GM23338 (cell line): ENCODE results near the gene CD69. TPM values are rescaled to one million over a fixed set of nuclear protein-coding genes. Genes with fewer than 3 reads are reported as not detected.

Source experiments
- ATAC-seq: fragments of 200-7000 bp; cut with Tn5 transposase; 3 replicates; pipeline ENCODE4 v1.9.1; 2020
- DNase-seq: peaks from one replicate; pipeline ENCODE4 v3.0.0-alpha.2; 2015; ENCODE audit warnings: low spot score
- H2AFZ ChIP-seq: fragments of 200-600 bp; sonication (generic); 2 replicates; pipeline ENCODE4 v1.8.0; 2016; ENCODE audit warnings: antibody characterized with exemption, mild to moderate bottlenecking, moderate library complexity
- H3F3A ChIP-seq: fragments of 200-600 bp; sonication (generic); replicated peaks from 2 replicates; pipeline ENCODE4 v1.8.0; 2017; ENCODE audit warnings: antibody characterized with exemption, mixed run types, low read depth
- H3K27ac ChIP-seq: fragments of 200-600 bp; sonication (generic); 2 replicates; pipeline ENCODE4 v1.6.1; 2016; ENCODE audit warnings: low read depth
- H3K27me3 ChIP-seq: fragments of 200-600 bp; sonication (generic); 2 replicates; pipeline ENCODE4 v1.8.0; 2016; ENCODE audit warnings: mild to moderate bottlenecking, mixed run types, moderate library complexity; ENCODE audit not compliant: insufficient read depth
- H3K36me3 ChIP-seq: fragments of 200-600 bp; sonication (generic); 2 replicates; pipeline ENCODE4 v1.8.0; 2016; ENCODE audit warnings: mild to moderate bottlenecking; ENCODE audit not compliant: insufficient read depth
- H3K4me1 ChIP-seq: fragments of 200-600 bp; sonication (generic); 2 replicates; pipeline ENCODE4 v1.8.0; 2016; ENCODE audit warnings: mild to moderate bottlenecking, moderate library complexity; ENCODE audit not compliant: insufficient read depth
- H3K4me2 ChIP-seq: fragments of 200-600 bp; sonication (generic); 2 replicates; pipeline ENCODE4 v1.7.1; 2017; ENCODE audit warnings: mixed run types
- H3K4me3 ChIP-seq: fragments of 200-600 bp; sonication (generic); 2 replicates; pipeline ENCODE4 v1.6.1; 2016; ENCODE audit warnings: mixed run types
- H3K79me2 ChIP-seq: fragments of 200-600 bp; sonication (generic); replicated peaks from 2 replicates; pipeline ENCODE4 v1.8.0; 2017; ENCODE audit warnings: mild to moderate bottlenecking; ENCODE audit not compliant: insufficient read depth
- H3K9me2 ChIP-seq: fragments of 200-600 bp; sonication (generic); 2 replicates; pipeline ENCODE4 v1.8.0; 2017; ENCODE audit not compliant: insufficient read depth
- H4K20me1 ChIP-seq: fragments of 200-600 bp; sonication (generic); replicated peaks from 2 replicates; pipeline ENCODE4 v1.8.0; 2017; ENCODE audit warnings: mild to moderate bottlenecking; ENCODE audit not compliant: insufficient read depth
- H3K27ac Mint-ChIP-seq: 2 replicates; pipeline ENCODE4 v1.8.0; 2020; ENCODE audit warnings: inconsistent platforms, mild to moderate bottlenecking, moderate library complexity, mixed read lengths
- H3K27me3 Mint-ChIP-seq: 3 replicates; pipeline ENCODE4 v1.8.0; 2022; ENCODE audit warnings: low read depth, mild to moderate bottlenecking, moderate library complexity, mixed read lengths, inconsistent platforms; ENCODE audit not compliant: insufficient read depth, poor library complexity
- H3K36me3 Mint-ChIP-seq: 3 replicates; pipeline ENCODE4 v1.8.0; 2021; ENCODE audit warnings: low read depth, mild to moderate bottlenecking, inconsistent platforms, moderate library complexity, mixed read lengths
- H3K4me1 Mint-ChIP-seq: 3 replicates; pipeline ENCODE4 v1.8.0; 2020; ENCODE audit warnings: mild to moderate bottlenecking, inconsistent platforms, mixed read lengths
- H3K4me3 Mint-ChIP-seq: 3 replicates; pipeline ENCODE4 v1.8.0; 2021; ENCODE audit warnings: moderate library complexity, mild to moderate bottlenecking, inconsistent platforms, mixed read lengths
- H3K9me3 Mint-ChIP-seq: 3 replicates; pipeline ENCODE4 v1.8.0; 2020; ENCODE audit warnings: moderate library complexity, mild to moderate bottlenecking, inconsistent platforms, mixed read lengths
- CREB1 ChIP-seq: fragments of 250-450 bp; sonication (Bioruptor Pico); IDR thresholded peaks from 2 replicates; pipeline ENCODE4 v1.5.0; 2020; ENCODE audit warnings: low read depth, mild to moderate bottlenecking, moderate library complexity
- EZH2 ChIP-seq: fragments of 200-600 bp; sonication (generic); IDR thresholded peaks from one replicate; pipeline ENCODE4 v1.8.0; 2017; ENCODE audit warnings: antibody characterized with exemption, mild to moderate bottlenecking, low read depth; ENCODE audit not compliant: unreplicated experiment
- EZH2phosphoT487 ChIP-seq: fragments of 200-600 bp; sonication (generic); IDR thresholded peaks from one replicate; pipeline ENCODE4 v1.8.1; 2018; ENCODE audit warnings: antibody characterized with exemption; ENCODE audit not compliant: unreplicated experiment
- JUNB ChIP-seq: IDR thresholded peaks from one replicate; pipeline ENCODE4 v1.6.1; 2016; ENCODE audit warnings: antibody characterized with exemption; ENCODE audit not compliant: unreplicated experiment
- NANOG ChIP-seq: IDR thresholded peaks from 2 replicates; pipeline ENCODE4 v1.6.1; 2016; ENCODE audit warnings: antibody characterized with exemption, borderline replicate concordance
- POLR2AphosphoS5 ChIP-seq: IDR thresholded peaks from 2 replicates; pipeline ENCODE4 v1.6.1; 2016; ENCODE audit warnings: antibody characterized with exemption, low read depth
- STAT1 ChIP-seq: IDR thresholded peaks from one replicate; pipeline ENCODE4 v1.6.1; 2016; ENCODE audit warnings: antibody characterized with exemption; ENCODE audit not compliant: unreplicated experiment
- ZNF331 ChIP-seq: fragments of 250-450 bp; sonication (Bioruptor Pico); IDR thresholded peaks from 2 replicates; pipeline ENCODE4 v1.5.0; 2020; ENCODE audit warnings: low read depth, mild to moderate bottlenecking, moderate library complexity
- polyA plus RNA-seq: library from polyadenylated mRNA; unstranded; fragments of >200 nt; fragmentation: Nextera tagmentation; extraction: Ambion mirVana; gene quantifications from 2 replicates; pipeline ENCODE4 v1.2.1, GENCODE V29; 2016
- total RNA-seq: library from RNA; depleted of rRNA; stranded (reverse); fragments of >200 nt; shearing (Covaris generic); gene quantifications from 2 replicates; pipeline ENCODE4 v1.2.3, GENCODE V29; 2014
- TF ChIP-seq, protein P1 (sequence below): fragments of 250-450 bp; sonication (Bioruptor Pico); IDR thresholded peaks from 2 replicates; pipeline ENCODE4 v1.5.0; 2020; ENCODE audit warnings: mild to moderate bottlenecking, moderate library complexity
- TF ChIP-seq, protein P2 (sequence below): IDR thresholded peaks from one replicate; pipeline ENCODE4 v1.6.1; 2018; ENCODE audit warnings: antibody characterized with exemption; ENCODE audit not compliant: unreplicated experiment
- TF ChIP-seq, protein P3 (sequence below): IDR thresholded peaks from 2 replicates; pipeline ENCODE4 v1.6.1; 2016; ENCODE audit warnings: antibody characterized with exemption
- TF ChIP-seq, protein P4 (sequence below), 2 experiments: fragments of 200-600 bp in 1 of 2; sonication (generic) in 1 of 2; conservative IDR thresholded peaks; 2 replicates each; pipeline versions ENCODE4 v1.5.1 to v1.6.1; 2016 to 2017; ENCODE audit warnings: antibody characterized with exemption in 2 of 2, low read depth in 2 of 2, mild to moderate bottlenecking in 2 of 2, moderate library complexity in 1 of 2

CD69 gene
- total and polyA plus RNA-seq, 2 experiments from 2014 or later: not detected

DNA sequence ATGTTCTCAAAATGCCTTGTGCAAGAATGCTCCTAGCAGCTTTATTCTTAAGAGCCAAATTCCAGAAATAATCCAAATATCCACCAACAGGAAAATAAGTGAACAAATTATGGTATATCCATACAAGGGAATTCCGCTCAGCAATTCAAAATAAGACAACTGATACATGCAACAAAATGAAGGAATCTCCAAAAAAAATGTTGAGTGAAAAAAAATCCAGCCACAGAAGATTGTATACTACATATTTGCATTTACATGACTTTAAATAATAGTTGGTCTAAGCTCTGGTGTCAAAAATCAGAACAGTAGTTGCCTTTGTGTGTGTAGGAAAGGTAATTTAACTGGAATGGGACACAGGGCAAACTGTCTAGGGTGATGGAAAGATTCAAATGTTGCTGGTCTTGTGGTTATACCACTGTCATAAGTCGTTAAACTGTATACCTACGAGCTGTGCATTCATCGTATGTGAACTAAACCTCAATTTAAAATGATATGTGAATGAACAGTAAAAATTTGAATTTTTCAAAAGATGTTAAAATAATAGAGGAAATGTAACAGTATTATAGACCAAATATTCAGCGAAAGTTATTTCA is 3.2 kb downstream of the CD69 start:
- no peak for ATAC-seq
- Histone ChIP-seq H3K9me2 (no peaks in the 10 kb centered on the region), H3K36me3 (no peaks in the 10 kb centered on the region), H3K4me3 (no peak overlapping the region), H3K4me1 (peaks cover 11% of the 10 kb centered on the region), H3K79me2 (no peaks in the 10 kb centered on the region), H3K27ac (no peak overlapping the region), H3F3A (no peaks in the 10 kb centered on the region), H4K20me1 (no peaks in the 10 kb centered on the region), H3K27me3 (no peaks in the 10 kb centered on the region), H3K4me2 (no peak overlapping the region), H2AFZ (no peak overlapping the region)
- no peak for DNase-seq
- Mint-ChIP-seq H3K9me3 (no peaks in the 10 kb centered on the region), H3K36me3 (no peaks in the 10 kb centered on the region), H3K4me3 (no peak overlapping the region), H3K27me3 (no peaks in the 10 kb centered on the region), H3K4me1 (peaks cover 9% of the 10 kb centered on the region; the same call in 2 of the 3 replicates), H3K27ac (no peak overlapping the region)
- TF ChIP-seq, protein P1, sequence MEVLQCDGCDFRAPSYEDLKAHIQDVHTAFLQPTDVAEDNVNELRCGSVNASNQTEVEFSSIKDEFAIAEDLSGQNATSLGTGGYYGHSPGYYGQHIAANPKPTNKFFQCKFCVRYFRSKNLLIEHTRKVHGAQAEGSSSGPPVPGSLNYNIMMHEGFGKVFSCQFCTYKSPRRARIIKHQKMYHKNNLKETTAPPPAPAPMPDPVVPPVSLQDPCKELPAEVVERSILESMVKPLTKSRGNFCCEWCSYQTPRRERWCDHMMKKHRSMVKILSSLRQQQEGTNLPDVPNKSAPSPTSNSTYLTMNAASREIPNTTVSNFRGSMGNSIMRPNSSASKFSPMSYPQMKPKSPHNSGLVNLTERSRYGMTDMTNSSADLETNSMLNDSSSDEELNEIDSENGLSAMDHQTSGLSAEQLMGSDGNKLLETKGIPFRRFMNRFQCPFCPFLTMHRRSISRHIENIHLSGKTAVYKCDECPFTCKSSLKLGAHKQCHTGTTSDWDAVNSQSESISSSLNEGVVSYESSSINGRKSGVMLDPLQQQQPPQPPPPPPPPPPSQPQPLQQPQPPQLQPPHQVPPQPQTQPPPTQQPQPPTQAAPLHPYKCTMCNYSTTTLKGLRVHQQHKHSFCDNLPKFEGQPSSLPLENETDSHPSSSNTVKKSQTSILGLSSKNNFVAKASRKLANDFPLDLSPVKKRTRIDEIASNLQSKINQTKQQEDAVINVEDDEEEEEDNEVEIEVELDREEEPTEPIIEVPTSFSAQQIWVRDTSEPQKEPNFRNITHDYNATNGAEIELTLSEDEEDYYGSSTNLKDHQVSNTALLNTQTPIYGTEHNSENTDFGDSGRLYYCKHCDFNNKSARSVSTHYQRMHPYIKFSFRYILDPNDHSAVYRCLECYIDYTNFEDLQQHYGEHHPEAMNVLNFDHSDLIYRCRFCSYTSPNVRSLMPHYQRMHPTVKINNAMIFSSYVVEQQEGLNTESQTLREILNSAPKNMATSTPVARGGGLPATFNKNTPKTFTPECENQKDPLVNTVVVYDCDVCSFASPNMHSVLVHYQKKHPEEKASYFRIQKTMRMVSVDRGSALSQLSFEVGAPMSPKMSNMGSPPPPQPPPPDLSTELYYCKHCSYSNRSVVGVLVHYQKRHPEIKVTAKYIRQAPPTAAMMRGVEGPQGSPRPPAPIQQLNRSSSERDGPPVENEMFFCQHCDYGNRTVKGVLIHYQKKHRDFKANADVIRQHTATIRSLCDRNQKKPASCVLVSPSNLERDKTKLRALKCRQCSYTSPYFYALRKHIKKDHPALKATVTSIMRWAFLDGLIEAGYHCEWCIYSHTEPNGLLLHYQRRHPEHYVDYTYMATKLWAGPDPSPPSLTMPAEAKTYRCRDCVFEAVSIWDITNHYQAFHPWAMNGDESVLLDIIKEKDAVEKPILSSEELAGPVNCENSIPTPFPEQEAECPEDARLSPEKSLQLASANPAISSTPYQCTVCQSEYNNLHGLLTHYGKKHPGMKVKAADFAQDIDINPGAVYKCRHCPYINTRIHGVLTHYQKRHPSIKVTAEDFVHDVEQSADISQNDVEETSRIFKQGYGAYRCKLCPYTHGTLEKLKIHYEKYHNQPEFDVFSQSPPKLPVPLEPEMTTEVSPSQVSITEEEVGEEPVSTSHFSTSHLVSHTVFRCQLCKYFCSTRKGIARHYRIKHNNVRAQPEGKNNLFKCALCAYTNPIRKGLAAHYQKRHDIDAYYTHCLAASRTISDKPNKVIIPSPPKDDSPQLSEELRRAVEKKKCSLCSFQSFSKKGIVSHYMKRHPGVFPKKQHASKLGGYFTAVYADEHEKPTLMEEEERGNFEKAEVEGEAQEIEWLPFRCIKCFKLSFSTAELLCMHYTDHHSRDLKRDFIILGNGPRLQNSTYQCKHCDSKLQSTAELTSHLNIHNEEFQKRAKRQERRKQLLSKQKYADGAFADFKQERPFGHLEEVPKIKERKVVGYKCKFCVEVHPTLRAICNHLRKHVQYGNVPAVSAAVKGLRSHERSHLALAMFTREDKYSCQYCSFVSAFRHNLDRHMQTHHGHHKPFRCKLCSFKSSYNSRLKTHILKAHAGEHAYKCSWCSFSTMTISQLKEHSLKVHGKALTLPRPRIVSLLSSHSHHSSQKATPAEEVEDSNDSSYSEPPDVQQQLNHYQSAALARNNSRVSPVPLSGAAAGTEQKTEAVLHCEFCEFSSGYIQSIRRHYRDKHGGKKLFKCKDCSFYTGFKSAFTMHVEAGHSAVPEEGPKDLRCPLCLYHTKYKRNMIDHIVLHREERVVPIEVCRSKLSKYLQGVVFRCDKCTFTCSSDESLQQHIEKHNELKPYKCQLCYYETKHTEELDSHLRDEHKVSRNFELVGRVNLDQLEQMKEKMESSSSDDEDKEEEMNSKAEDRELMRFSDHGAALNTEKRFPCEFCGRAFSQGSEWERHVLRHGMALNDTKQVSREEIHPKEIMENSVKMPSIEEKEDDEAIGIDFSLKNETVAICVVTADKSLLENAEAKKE (CRISPR knock-in tag): no peak
- TF ChIP-seq, protein P2, sequence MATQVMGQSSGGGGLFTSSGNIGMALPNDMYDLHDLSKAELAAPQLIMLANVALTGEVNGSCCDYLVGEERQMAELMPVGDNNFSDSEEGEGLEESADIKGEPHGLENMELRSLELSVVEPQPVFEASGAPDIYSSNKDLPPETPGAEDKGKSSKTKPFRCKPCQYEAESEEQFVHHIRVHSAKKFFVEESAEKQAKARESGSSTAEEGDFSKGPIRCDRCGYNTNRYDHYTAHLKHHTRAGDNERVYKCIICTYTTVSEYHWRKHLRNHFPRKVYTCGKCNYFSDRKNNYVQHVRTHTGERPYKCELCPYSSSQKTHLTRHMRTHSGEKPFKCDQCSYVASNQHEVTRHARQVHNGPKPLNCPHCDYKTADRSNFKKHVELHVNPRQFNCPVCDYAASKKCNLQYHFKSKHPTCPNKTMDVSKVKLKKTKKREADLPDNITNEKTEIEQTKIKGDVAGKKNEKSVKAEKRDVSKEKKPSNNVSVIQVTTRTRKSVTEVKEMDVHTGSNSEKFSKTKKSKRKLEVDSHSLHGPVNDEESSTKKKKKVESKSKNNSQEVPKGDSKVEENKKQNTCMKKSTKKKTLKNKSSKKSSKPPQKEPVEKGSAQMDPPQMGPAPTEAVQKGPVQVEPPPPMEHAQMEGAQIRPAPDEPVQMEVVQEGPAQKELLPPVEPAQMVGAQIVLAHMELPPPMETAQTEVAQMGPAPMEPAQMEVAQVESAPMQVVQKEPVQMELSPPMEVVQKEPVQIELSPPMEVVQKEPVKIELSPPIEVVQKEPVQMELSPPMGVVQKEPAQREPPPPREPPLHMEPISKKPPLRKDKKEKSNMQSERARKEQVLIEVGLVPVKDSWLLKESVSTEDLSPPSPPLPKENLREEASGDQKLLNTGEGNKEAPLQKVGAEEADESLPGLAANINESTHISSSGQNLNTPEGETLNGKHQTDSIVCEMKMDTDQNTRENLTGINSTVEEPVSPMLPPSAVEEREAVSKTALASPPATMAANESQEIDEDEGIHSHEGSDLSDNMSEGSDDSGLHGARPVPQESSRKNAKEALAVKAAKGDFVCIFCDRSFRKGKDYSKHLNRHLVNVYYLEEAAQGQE: no peak
- TF ChIP-seq CREB1 (no peak), ZNF331 (CRISPR knock-in tag) (no peak), NANOG (no peak), POLR2AphosphoS5 (no peak), STAT1 (no peak), EZH2phosphoT487 (no peak), JUNB (no peak), EZH2 (no peak)
- TF ChIP-seq, protein P3, sequence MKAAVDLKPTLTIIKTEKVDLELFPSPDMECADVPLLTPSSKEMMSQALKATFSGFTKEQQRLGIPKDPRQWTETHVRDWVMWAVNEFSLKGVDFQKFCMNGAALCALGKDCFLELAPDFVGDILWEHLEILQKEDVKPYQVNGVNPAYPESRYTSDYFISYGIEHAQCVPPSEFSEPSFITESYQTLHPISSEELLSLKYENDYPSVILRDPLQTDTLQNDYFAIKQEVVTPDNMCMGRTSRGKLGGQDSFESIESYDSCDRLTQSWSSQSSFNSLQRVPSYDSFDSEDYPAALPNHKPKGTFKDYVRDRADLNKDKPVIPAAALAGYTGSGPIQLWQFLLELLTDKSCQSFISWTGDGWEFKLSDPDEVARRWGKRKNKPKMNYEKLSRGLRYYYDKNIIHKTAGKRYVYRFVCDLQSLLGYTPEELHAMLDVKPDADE: no peak
- TF ChIP-seq, protein P4, sequence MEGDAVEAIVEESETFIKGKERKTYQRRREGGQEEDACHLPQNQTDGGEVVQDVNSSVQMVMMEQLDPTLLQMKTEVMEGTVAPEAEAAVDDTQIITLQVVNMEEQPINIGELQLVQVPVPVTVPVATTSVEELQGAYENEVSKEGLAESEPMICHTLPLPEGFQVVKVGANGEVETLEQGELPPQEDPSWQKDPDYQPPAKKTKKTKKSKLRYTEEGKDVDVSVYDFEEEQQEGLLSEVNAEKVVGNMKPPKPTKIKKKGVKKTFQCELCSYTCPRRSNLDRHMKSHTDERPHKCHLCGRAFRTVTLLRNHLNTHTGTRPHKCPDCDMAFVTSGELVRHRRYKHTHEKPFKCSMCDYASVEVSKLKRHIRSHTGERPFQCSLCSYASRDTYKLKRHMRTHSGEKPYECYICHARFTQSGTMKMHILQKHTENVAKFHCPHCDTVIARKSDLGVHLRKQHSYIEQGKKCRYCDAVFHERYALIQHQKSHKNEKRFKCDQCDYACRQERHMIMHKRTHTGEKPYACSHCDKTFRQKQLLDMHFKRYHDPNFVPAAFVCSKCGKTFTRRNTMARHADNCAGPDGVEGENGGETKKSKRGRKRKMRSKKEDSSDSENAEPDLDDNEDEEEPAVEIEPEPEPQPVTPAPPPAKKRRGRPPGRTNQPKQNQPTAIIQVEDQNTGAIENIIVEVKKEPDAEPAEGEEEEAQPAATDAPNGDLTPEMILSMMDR (conservative IDR thresholded peaks at IDR 0.05; ENCODE audit: low read depth in 2 of 2): no peak
